ENCODE measurements around the gene TMEM107. TPM values are rescaled to one million over a fixed set of nuclear protein-coding genes. Genes with fewer than 3 reads are reported as not detected.

TMEM107 gene
- total and polyA plus RNA-seq, 10 of the 15 experiments (the other 5 are each of a cell fraction or from before 2014, with no cell fraction given) = 7.9 to 38.7 (median 22.9) TPM

GRCh38 chr17:8192070-8192815 lies 16.1 kb upstream of the TMEM107 start:
- ChIA-PET RAD21 (ENCODE audit: unreplicated experiment) (interaction anchor here (0.9 to 8.1 kb wide), 7 partner anchors 18 to 133 kb away, joined by 3 to 117 read pairs (median 5); partner anchors contain the start of genes AURKB and CTC1), POLR2A (interaction anchor here (0.6 to 8.1 kb wide), 14 partner anchors 8 to 72 kb away, joined by 3 to 146 read pairs (median 5); partner anchors contain the start of genes AURKB, CTC1, PER1 and PFAS), CTCF (interaction anchor here (0.9 to 2.1 kb wide), 10 partner anchors 9 to 108 kb away, joined by 3 to 8 read pairs (median 4); partner anchors contain the start of gene AURKB), SMC1A (ENCODE audit: uncharacterized antibody, unreplicated experiment) (interaction anchor here (0.6 to 2.0 kb wide), 10 partner anchors 7 to 109 kb away, joined by 3 to 20 read pairs (median 4); partner anchors contain the start of genes AURKB and CTC1)
- FAIRE-seq = no peak
- peaks cover 27% of the 10 kb centered on the region for H3K4me1 ChIP-seq (ENCODE audit: control insufficient read depth, insufficient read depth, low read length)
- peak overlapping the region; percentile 41 for H3K9ac ChIP-seq (ENCODE audit: control insufficient read depth, insufficient read depth, low read length)
- no TSS peak for BruUV-seq (replicated peaks)
- peak overlapping the region; percentile 21 for H3K4me3 ChIP-seq
- intact Hi-C loops (cut with micrococcal nuclease; ENCODE audit: unreplicated experiment) = no loop called here
- H2AFZ ChIP-seq (ENCODE audit: control insufficient read depth, low read depth, low read length) = peak overlapping the region; percentile 82
- H3K27me3 ChIP-seq (replicated peaks in 1 of 2; ENCODE audit: control insufficient read depth in 2 of 2, insufficient read depth in 2 of 2, low read length in 1 of 2) = no peaks in the 10 kb centered on the region
- H3K36me3 ChIP-seq (ENCODE audit: control insufficient read depth in 2 of 2, insufficient read depth in 2 of 2, low read length in 1 of 2) = no peaks in the 10 kb centered on the region
- peak; percentile 87 for DNase-seq (ENCODE audit: low read depth, low spot score)
- H4K20me1 ChIP-seq (ENCODE audit: control insufficient read depth, insufficient read depth) = no peaks in the 10 kb centered on the region
- no peaks in the 10 kb centered on the region for H3K9me3 ChIP-seq (replicated peaks; ENCODE audit: control insufficient read depth, insufficient read depth, low read length)
- in situ Hi-C loops (cut with MboI) = no loop called here
- WGBS (ENCODE audit: insufficient coverage, insufficient replicate concordance, low lambda C conversion rate, missing lambda C conversion rate) = 15% methylated on average over 12 of the region's 12 CpGs
- peak; percentile 50 for ATAC-seq
- H3K4me2 ChIP-seq (ENCODE audit: control insufficient read depth, insufficient read depth) = peak overlapping the region; percentile 51
- H3K79me2 ChIP-seq (ENCODE audit: control insufficient read depth, insufficient read depth, low read length) = peaks cover 18% of the 10 kb centered on the region
- H3K27ac ChIP-seq (ENCODE audit: control insufficient read depth, insufficient read depth) = peak overlapping the region; percentile 64
- TF ChIP-seq CBX3 (IDR thresholded peaks at IDR 0.05; ENCODE audit: borderline replicate concordance, low read depth) = no peak
- TF ChIP-seq ETV6 (conservative IDR thresholded peaks at IDR 0.05 in 1 of 2, IDR thresholded peaks at IDR 0.05 in 1 of 2; ENCODE audit: borderline replicate concordance in 1 of 2, low read depth in 1 of 2) = no peak
- TF ChIP-seq MEF2B (IDR thresholded peaks at IDR 0.05; ENCODE audit: partially characterized antibody, poor library complexity, severe bottlenecking) = no peak
- TF ChIP-seq CBFB (IDR thresholded peaks at IDR 0.05; ENCODE audit: low read depth) = 0 out of 2 replicates have a peak, but pooled peaks have one; percentile 22
- no peak for TF ChIP-seq GABPA (IDR thresholded peaks at IDR 0.05; ENCODE audit: low read depth)
- no peak for TF ChIP-seq REST (IDR thresholded peaks at IDR 0.05; ENCODE audit: low read depth, low read length)
- peak; percentile 48 for TF ChIP-seq FOS (IDR thresholded peaks at IDR 0.05; ENCODE audit: borderline replicate concordance, extremely low read depth, insufficient read length)
- peak; percentile 91 for TF ChIP-seq ATF3 (IDR thresholded peaks at IDR 0.05; ENCODE audit: borderline replicate concordance, extremely low read depth, low read depth, low read length)
- TF ChIP-seq RELA (IDR thresholded peaks at IDR 0.05; ENCODE audit: borderline replicate concordance, partially characterized antibody) = peak; percentile 37
- no peak for TF ChIP-seq SRF (IDR thresholded peaks at IDR 0.05; ENCODE audit: low read depth in 2 of 2, low read length in 2 of 2)
- no peak for TF ChIP-seq EP300 (IDR thresholded peaks at IDR 0.05; ENCODE audit: borderline replicate concordance in 1 of 2, control insufficient read depth in 1 of 2, low read depth in 2 of 2, low read length in 2 of 2)
- TF ChIP-seq ZBED1 (IDR thresholded peaks at IDR 0.05; ENCODE audit: borderline replicate concordance) = no peak
- no peak for TF ChIP-seq ZNF207 (IDR thresholded peaks at IDR 0.05; ENCODE audit: borderline replicate concordance)
- peak; percentile 39; the same call in 1 of the 2 replicates for TF ChIP-seq RB1 (IDR thresholded peaks at IDR 0.05; ENCODE audit: borderline replicate concordance)
- no peak for TF ChIP-seq ZNF24 (IDR thresholded peaks at IDR 0.05)
- TF ChIP-seq SMAD5 (IDR thresholded peaks at IDR 0.05; ENCODE audit: low read depth) = peak; percentile 68; the same call in 1 of the 2 replicates
- TF ChIP-seq IRF3 (IDR thresholded peaks at IDR 0.05) = no peak
- no peak for TF ChIP-seq ESRRA (IDR thresholded peaks at IDR 0.05; ENCODE audit: low read length)
